ENCODE measurements around the gene USH2A.
A peak's percentile ranks its signal among the peaks of the same experiment; 100 is the strongest.

USH2A gene

DNA sequence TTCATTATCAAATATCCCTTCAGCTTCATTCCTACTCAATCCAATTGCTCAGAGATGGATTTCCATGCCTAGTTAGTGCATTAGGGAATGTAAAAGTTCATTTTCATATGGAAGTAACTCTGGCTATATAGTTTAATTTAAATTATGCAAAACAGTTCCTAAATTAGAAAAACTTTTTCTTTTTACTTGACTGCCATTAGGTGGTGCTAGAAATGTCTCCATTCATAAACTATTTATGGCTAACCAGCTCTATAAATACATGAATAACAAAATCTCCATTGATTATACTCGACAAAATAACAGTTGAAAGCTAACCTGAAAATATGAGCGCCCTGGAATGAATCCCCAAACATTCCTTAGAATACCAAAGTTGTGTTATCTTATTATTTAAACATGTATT, 311.4 kb downstream of the USH2A start:
- no peak for DNase-seq

DNA sequence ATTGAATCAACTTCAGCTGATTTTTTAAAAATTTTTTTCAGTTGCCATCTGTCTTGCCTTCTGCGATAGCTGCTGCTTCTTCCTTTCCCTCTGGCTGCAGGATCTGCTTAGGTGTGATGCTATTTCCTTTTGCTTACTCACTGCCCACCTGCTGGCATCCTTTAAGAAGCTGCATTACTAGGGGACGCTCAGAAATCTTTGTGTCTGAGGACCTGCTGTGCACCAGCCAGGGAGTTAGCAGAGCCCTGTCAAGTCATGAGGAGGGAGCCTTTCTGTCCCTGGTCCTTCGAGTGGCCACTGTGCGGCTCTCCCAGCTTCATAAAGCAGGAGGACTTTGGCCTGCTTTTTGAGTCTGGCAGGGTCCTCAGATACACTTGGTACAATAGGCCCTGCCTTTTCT, 327.8 kb downstream of the USH2A start:
- no peak for DNase-seq

DNA sequence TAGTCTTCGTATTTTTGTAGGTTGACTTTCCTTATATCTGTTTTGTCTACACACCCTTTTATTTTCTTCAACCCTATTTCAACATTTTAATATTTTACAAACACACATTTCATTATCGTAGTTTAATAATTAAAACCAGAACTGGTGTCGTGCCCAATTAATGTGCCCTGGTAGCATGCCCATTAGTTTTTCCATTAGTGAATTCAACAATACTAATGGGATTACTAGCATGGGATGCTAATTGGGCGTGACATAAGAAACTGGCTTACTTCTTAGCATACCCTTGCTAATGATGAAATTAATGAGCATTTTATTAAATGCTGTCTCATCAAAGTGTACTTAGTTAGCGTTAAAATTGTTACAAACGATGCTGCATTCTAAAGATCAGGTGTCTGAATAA, 332.7 kb downstream of the USH2A start:
- no peak for DNase-seq

DNA sequence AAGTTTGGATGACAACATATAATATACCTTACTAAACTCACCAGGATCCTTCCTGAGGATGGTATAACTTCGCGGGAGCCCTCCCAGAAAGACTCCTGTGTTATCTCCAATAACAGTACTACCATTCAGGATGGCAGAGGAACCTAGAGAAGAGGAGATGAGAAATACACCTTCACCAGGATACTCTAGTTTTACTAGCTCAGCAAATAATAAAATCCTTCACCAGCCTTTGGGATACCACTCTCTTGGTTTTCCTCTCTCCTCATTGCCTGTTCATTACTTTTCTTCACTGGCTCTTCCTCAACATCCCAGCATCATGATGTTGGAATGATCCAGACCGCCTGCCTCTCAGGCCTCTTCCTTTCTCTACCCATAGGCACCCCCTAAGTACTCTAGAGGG, 336.6 kb downstream of the USH2A start:
- DNase-seq: no peak

DNA sequence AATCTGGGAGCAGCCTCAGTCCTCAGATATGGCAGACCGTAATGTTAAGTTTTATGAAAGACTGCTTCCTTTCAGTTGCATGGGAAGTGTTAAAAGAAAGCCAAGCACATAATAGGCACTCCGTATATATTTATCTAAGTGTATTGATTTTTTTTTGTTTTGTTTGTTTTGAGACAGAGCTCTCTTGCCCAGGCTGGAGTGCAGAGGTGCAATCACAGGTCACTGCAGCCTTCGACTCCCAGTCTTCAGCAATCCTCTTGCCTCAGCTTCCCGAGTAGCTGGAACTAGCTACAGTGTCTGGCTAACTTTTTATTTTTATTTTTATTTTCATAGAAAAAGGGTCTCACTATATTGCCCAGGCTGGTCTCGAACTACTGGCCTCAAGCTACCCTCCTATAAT, 341.8 kb downstream of the USH2A start:
- DNase-seq: no peak

DNA sequence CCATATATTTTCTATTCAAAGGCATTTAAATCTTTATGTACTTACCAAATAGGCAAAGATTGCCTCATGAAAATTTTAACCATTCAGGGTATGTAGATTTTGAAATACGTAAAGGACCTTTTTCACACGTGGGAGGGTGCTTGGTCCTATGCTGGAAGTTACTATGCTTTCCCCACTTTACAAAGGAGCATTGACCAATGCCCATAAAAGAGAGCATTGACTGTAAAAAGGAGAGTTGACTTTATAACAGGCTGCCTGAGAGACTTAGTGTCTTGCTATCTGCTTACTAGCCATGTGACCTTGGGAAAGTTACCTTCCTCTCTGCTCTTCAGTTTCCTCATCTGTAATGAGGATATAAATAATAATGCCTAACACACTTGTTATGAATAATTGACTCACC, 346.5 kb downstream of the USH2A start:
- no peak for DNase-seq

DNA sequence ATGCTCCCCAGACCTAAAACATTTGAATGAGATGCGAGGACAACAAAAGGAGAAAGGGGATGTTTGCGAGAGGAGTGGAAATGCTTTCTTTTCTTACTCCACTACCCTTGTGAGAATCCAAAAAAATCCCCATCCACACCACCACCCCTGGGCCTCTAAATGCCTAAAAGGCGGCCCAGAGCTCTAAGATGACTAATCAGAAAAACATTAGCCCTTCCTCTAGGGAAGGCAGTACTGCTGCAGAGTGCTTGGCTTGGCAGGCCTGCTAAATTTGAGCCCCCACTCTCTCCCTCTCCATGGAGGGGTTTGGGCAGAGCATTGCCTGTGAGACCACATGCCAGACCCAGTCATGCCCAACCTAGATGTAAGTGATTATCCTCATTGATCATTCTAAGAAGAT, 347.9 kb downstream of the USH2A start:
- no peak for DNase-seq

DNA sequence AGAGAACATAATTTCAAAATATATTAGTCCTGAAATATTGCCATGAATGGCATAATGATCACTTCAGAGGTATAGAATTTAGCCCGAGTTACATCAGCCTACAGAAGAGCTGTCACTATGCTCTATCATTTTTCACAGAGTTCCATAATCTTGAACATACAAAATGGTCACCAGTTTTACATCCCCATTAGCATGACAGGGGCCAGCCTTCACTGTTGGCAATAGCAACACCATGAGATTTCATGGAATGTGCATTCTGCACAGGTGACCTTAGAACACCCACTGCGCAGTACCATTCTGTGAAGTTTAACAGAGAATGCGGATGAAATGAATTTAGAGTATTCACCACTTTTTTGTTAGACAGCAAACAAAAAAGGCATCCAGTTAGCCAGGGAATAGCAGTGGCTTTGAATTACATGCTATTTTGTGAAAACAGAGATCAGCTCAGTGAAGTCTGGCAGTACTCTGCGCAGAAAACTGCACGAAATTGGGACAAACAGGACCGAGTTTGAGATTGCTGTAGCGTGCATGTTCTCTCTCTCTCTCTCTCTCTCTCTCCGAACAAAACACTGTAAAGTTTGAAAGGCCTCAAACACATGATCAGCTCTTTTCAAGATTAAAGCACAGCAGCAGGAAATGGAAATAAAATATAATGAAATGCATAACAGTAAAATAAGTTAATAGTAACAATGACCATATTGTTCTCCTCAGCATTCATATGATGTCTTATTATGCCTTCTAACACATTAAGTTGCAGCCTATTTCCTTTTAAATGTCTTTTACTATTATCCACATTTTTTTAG, 349.3 kb downstream of the USH2A start:
- no peak for DNase-seq

DNA sequence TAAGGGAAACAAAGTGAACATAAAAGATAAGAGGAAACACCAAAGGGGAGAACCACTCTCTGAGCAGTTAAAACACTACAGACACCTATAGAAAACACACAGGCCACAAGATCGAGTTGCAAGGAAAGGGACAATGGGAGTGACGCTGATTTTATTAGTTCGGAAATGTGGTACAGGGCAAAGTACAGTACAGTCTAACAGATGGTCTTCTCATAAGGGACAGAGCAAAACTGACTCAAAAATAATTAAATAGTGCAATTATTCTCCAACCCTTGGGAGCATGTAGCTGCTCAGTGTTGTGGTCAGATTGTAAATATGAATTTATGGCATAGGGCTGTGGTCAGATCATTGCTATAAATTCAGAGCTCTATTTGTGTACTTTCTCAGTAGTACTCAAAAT, 352.0 kb downstream of the USH2A start:
- no peak for DNase-seq

DNA sequence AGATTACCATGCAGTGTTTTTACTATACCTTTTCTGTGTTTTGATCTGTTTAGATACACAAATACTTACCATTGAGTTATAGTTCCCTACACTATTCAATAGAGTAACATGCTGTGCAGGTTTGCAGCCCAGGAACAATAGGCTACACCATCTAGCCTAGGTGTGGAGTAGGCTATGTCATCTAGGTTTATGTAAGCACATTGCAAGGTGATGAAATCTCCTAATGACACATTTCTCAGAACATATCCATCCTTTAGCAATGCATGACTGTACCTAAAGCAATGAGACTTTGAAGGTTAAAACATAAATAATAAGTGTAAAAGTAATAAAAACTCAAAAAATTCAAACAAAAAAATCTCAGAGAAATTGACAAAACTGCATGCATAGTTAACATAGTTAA, 358.6 kb downstream of the USH2A start:
- no peak for DNase-seq

DNA sequence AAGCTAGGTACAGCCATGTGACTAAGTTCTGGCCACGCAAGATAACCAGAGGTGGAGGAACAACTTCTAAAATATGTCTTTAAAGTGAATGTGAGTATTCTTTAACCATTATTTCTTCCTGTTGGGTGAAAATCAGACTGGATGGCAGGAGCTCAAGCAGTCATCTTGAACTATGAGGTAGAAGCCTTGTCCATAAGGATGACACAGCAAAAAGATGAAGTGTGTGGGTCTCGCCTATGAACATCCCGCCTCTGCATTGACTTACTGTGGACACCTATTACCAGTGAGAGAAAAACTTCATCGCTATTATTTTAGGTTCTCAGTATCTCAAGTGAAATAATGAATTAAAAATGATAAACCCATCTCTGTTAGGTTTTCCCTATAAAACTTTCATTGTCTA, 365.3 kb downstream of the USH2A start:
- DNase-seq: no peak

DNA sequence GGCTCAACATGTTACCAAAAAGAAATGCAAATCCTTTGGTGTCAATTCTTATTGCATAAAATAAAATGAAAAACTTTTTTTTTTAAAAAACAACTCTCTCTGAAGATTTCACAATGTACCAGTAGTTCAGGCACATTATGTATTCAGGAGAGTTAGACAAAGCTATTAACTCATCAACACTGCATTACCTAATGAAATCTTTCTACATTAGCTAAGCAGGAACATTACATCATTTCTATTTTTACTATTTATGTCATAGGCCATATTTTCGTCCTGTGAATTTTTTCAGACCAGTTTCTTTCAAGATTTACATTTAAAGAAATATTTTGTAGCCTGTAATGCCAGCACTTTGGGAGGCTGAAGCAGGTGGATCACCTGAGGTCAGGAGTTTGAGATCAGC, 366.2 kb downstream of the USH2A start:
- no peak for DNase-seq

DNA sequence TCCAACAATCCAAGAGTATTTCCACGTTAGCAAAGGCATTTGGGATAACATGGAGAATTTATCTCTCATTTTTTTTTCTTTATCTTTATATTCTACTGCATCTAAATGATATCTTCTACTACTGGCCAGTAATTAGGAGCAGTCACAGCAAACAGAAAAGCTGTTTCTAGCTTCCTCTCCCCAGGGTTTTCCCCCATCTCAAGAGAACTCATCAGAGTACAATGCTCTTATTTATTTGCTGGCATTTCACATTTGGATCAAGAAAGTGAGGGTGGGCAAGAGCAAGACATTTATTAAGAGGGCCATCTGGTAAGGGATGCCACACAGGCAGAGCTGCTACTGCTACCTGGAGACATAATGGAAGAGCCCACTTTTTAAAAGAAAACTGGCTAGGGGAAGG, 368.2 kb downstream of the USH2A start:
- DNase-seq: no peak

DNA sequence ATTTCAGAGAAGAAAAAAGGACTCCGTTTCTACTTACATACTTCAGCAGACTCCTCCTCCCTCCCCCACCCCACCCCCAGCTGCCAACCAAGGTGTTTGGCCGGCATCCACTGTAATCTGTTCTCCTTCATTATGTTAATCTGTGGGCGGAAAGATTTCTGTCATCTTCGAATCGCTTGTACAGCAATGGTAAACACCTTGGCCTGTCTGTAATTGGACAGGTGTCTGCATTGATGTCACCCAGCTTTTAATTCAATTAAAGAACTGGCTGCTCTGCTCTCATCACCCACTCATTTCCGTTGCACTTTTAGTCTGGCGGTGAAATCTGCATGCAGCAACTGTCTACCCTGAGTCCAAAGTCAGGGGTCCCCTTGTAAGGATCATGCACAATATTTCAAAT, 368.6 kb downstream of the USH2A start:
- DNase-seq: peak; percentile 44

DNA sequence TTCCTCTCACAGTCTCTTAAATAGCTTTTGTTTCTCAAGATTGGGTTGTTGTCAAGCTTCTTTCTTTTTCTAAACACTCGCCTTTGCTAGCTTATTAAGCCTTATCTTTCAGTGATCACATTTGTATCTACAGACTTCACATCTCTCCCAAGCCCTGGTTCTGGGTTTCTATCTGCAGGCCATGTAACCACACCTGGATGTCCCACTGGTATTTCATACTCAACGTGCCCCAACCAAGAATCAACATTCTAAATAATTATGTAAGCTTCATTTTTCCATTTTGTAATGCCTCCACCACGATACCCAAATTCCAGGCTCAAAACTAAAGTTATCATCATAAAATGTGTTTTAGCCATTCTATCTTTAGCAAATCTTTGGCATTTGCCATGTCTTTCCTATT, 372.2 kb downstream of the USH2A start:
- no peak for DNase-seq

DNA sequence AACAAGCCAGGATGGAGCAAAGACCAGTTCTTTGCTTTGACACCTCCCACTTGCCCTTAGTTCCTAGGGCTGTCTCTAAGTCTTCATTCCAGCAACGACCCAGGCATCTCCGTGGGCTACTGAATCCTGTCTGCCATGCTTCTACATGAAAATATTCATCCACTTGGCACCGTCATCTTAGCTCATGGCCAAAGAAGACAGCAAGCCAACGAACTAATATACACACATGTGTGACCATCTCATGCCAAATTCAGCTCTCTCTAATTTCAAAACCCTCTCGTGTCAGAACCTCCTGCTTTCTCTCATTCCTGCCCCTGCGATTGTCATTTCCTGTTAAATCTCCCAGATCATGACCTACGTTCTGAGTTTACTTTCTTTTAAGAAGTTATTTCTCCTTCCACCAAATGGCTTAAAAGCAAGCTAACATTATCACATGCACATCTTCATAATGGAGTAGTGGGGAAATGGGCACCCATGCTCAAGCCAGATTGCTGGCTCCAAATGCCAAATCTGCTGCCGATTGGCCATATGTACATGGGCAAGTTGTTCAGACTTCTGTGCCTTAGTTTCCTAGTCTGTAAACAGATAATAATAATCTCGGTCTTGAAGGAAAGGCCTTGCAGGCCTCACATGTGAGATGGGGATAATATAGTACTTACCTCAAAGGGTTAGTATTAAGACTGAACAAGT, 373.4 kb downstream of the USH2A start:
- no peak for DNase-seq

DNA sequence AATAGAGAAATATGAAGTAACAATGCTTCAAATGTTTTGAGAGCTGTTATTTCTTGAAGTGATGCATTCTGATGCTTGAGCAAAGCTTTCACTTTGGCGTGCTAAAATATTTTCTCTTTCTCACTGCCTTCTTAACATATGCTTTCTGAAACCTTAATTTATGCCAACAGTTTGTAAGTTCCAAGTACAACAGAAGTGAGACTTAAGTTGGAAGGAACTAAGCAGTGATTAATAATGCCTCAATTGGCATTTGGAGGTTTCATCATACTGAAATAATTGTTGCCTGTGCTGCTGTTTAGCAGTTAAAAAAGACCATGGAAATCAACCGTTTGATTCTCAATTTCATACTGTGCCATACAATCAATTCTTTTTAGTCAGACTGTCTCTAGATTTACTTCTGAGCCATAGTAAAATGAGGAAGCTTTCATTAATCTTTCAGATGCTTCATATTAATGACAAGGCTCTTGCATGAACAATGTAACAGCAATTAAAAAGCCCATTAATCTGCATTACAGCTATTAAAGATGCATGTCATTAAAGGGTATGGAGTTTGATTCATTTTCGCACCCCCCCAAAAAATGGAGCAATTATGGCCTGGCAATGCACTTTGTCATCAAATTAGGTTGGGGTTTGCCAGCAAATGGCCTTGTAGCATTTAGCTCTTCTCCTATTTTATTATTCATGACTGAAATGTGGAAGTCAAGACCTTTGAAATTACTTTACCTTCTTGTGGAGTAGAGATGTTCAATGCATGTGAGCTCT, 375.3 kb downstream of the USH2A start:
- no peak for DNase-seq

DNA sequence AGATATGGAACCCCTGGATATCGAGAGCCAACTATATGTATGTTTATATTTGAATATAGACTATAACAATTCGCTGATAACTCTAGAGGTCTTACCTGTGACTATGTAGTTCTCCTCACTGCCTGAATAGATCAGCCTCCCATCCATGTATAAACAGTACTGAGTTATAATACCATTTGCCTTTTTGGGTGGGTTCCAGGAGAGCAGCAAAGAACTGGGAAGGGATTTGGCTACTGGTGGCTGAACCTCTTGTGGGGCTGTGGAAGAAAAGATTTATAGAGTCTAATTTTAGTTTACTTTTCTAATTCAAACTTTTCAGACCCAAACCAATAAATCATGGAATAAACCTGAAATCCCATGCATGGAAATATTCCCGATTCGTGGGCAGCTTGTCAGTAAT, 376.9 kb downstream of the USH2A start:
- DNase-seq: no peak

DNA sequence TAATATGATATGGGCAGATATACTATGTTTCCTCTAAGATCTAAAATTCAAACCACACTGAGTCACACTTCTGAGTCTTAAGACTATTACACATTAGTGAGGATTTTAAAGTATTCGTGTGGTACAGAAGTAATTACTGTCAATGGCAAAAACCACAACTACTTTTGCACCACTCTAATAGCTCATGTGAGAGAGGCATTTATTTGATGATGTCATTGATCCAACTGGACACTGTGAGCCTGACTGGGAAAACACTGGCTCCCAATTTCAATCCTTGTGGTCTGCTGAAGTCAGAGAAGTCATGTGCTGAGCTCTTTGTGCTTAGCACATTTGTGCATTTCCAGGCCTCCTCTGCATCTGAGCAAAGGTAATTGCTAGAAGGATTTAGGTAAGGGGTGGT, 377.8 kb downstream of the USH2A start:
- DNase-seq: no peak

DNA sequence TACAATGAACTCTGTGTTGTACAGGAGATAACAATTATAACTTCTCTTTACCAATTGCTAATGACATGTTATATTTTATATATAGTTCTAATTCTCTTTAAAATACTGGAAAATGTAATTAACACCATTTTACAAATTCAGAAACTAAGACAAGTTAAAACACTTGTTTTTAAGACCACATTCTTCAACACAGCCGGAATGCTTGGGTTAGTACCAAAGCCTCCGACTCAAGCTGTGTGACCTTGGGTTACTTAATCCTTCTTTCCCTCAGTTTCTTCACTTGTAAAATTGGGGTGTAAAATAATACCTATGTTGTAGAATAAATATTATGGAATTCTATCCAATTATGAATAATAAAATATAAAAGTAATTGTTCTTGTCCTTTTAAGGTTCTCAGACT, 378.7 kb downstream of the USH2A start:
- DNase-seq: no peak

DNA sequence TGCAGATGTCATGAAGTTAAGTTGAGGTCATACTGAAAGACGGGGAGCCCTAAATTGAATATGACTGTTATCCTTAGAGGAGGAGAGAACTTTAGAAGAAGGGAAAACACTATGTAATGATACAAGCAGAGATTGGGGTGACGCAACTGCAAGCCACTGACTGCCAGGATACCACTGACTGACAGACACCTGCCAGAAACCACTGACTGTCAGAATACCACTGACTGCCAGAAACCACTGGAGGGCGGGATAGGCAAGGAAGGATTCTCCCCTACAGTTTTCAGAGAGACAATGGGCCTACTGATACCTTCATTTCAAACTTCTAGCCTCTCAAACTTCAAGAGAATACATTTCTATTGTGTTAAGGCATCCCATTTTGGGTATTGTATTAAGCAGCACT, 388.7 kb downstream of the USH2A start:
- DNase-seq: no peak

DNA sequence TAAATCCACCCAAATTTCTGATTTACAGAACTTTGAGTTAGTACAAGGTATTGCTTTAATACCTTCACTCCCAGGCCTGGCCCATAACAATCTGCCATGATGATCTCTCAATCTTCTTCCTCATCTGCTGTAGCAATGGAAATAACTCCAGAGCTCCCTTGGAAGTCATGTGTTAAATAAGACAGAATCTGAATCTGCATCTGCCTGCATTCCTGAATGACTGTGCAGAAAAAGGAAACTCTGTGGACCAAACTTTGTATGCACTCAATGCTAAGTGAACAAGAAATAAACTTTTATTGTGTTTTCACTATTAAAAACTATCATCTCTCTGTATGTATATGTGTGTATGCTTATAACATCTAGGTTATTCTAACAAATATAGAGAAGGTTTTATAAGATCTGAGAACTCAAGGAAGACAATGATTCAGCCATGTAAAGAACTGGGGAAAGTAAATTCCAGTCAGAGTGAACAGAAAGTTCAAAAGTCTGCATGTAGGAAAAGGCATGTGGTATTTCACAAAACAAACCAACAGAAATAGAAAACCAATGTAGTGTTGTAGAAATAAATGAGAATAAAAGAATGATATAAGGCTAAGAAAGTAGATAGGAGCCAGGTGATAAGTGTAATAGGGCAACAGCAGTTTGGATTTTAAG, 390.2 kb downstream of the USH2A start:
- DNase-seq: no peak

DNA sequence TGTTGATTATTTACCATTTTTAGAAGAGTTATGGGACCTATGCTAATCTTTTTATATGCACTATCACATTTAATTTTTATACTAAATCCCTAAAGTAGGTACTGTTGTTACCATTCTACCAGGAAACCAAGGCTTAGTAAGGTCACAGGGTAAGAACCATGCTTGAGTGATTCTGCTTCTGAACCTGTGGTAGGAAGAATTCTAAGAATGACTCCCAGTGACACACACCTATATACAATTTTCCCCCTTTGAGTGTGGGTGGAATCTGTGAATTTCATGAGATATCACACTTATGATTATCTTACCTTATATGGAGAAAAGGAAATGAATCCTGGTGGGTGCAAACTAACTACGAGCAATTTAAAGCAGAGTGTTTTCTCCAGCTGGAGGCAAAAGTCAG, 391.0 kb downstream of the USH2A start:
- DNase-seq: no peak

DNA sequence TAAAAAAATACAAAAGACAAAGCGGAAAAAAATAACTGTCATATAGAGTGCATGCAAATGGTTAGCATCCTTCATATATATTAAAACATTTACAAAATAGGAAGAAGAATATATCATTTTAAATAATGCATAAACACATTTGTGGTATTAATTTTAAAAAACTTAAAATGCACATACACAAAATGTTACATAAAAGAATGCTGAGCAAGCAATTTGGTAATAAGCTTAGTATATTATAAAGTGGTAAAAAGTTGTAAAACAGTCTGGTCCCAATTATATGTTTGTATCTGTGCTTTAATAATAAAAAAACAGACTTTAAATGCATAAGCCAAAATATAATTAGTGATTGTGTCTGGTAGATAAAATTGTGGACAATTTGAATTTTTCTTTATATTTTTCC, 394.6 kb downstream of the USH2A start:
- no peak for DNase-seq
